ENCODE measurements around the gene NFIA.

Gene NFIA

GRCh38 chr1:61270761-61271411 is 188.5 kb downstream of the NFIA start:
- Histone ChIP-seq H3K27ac (peak overlapping the region; percentile 75), H3K4me3 (ENCODE audit: low read depth, low read length) (no peak overlapping the region), H3K27me3 (replicated peaks) (no peaks in the 10 kb centered on the region), H3K36me3 (replicated peaks) (no peaks in the 10 kb centered on the region)
- peak; percentile 70 for DNase-seq
- in situ Hi-C loops (cut with HindIII; ENCODE audit: low pct_ligation_motif_present, low sequenced_read_pairs), result no loop called here
- TF ChIP-seq CTCF (IDR thresholded peaks at IDR 0.05; ENCODE audit: low read depth, low read length, missing control alignments), result no peak

GRCh38 chr1:61271412-61271789 is 189.0 kb downstream of the NFIA start:
- Histone ChIP-seq H3K36me3 (replicated peaks) (no peaks in the 10 kb centered on the region), H3K27ac (peak overlapping the region; percentile 75), H3K4me3 (ENCODE audit: low read depth, low read length) (no peak overlapping the region), H3K27me3 (replicated peaks) (no peaks in the 10 kb centered on the region)
- no peak for TF ChIP-seq CTCF (IDR thresholded peaks at IDR 0.05; ENCODE audit: low read depth, low read length, missing control alignments)
- in situ Hi-C loops (cut with HindIII; ENCODE audit: low pct_ligation_motif_present, low sequenced_read_pairs), result no loop called here
- DNase-seq, result no peak

- Histone ChIP-seq H3K4me3 (ENCODE audit: low read depth, low read length) (no peak overlapping the region), H3K36me3 (replicated peaks) (no peaks in the 10 kb centered on the region), H3K27me3 (replicated peaks) (no peaks in the 10 kb centered on the region), H3K27ac (no peak overlapping the region)
- TF ChIP-seq CTCF (IDR thresholded peaks at IDR 0.05; ENCODE audit: low read depth, low read length, missing control alignments), result no peak
- in situ Hi-C loops (cut with HindIII; ENCODE audit: low pct_ligation_motif_present, low sequenced_read_pairs), result no loop called here
- DNase-seq, result no peak
Measured at GRCh38 chr1:61273167-61273705, 190.9 kb downstream of the NFIA start.

GRCh38 chr1:61273861-61274260 is 191.5 kb downstream of the NFIA start:
- in situ Hi-C loops (cut with HindIII; ENCODE audit: low pct_ligation_motif_present, low sequenced_read_pairs), result no loop called here

GRCh38 chr1:61274939-61275338 is 192.6 kb downstream of the NFIA start:
- Histone ChIP-seq H3K4me3 (ENCODE audit: low read depth, low read length) (no peak overlapping the region), H3K36me3 (replicated peaks) (no peaks in the 10 kb centered on the region), H3K27ac (no peak overlapping the region), H3K27me3 (replicated peaks) (no peaks in the 10 kb centered on the region)
- no peak for DNase-seq
- no peak for TF ChIP-seq CTCF (IDR thresholded peaks at IDR 0.05; ENCODE audit: low read depth, low read length, missing control alignments)
- in situ Hi-C loops (cut with HindIII; ENCODE audit: low pct_ligation_motif_present, low sequenced_read_pairs), result no loop called here

More at GRCh38 chr1:61273861-61274260, 191.5 kb downstream of the NFIA start:
- no peak overlapping the region for H3K27ac ChIP-seq
- no peak overlapping the region for H3K4me3 ChIP-seq (ENCODE audit: low read depth, low read length)
- H3K27me3 ChIP-seq (replicated peaks), result no peaks in the 10 kb centered on the region
- no peak for TF ChIP-seq CTCF (IDR thresholded peaks at IDR 0.05; ENCODE audit: low read depth, low read length, missing control alignments)
- H3K36me3 ChIP-seq (replicated peaks), result no peaks in the 10 kb centered on the region
- DNase-seq, result no peak

- DNase-seq, result no peak
- no peak overlapping the region for H3K4me3 ChIP-seq (ENCODE audit: low read depth, low read length)
- H3K36me3 ChIP-seq (replicated peaks), result no peaks in the 10 kb centered on the region
- H3K27me3 ChIP-seq (replicated peaks), result no peaks in the 10 kb centered on the region
- no peak for TF ChIP-seq CTCF (IDR thresholded peaks at IDR 0.05; ENCODE audit: low read depth, low read length, missing control alignments)
- in situ Hi-C loops (cut with HindIII; ENCODE audit: low pct_ligation_motif_present, low sequenced_read_pairs), result no loop called here
- no peak overlapping the region for H3K27ac ChIP-seq
Measured at GRCh38 chr1:61276246-61276645, 193.9 kb downstream of the NFIA start.
